Measurements from ENCODE around the gene ZNF684. TPM values are rescaled to one million over a fixed set of nuclear protein-coding genes. Genes with fewer than 3 reads are reported as not detected.
"Not testable (repeated sequence)": the region's sequence is repeated elsewhere in the genome, so short reads cannot be mapped to it uniquely, and the experiment has no call there.

Gene ZNF684
- 1 to 10 TPM; 5.3 to 9.0 (median 6.4) TPM for total RNA-seq

- Histone ChIP-seq H3K4me1 (peaks cover 0 to 23% (median 9%) of the 10 kb centered on the region in 4 donors), H3K4me3 (peak within 1 kb of the TSS; percentile 52 to 79 (median 64)), H3K36me3 (peaks cover 0 to 18% (median 0%) of the 10 kb centered on the region in 3 donors), H3K27ac (peak within 1 kb of the TSS; percentile 69 to 92 (median 79)), H3K9me3 (no peaks in the 10 kb centered on the region), H3K27me3 (no peaks in the 10 kb centered on the region)
- TF ChIP-seq POLR2A (IDR thresholded peaks at IDR 0.05) (peak in 1 of 2 donors; percentile 31), EP300 (IDR thresholded peaks at IDR 0.05) (peak; percentile 46 to 83), CTCF (IDR thresholded peaks at IDR 0.05) (no peak)
- WGBS, 2 donors = 1% methylated on average over 27 to 35 of the region's 35 CpGs
- DNase-seq (ENCODE audit: low spot score in 2 of 2) = peak; percentile 60 to 70
Observed at GRCh38 chr1:40531381-40532061, at the start of gene ZNF684. ZNF684 (plus strand) TSS chr1:40531637; CDS start chr1:40533167, 1,530 bp downstream.

- Histone ChIP-seq H3K4me3 (no peak overlapping the region), H3K4me1 (no peaks in the 10 kb centered on the region), H3K27me3 (no peaks in the 10 kb centered on the region), H3K9me3 (peaks cover 0 to 92% (median 41%) of the 10 kb centered on the region in 4 donors), H3K27ac (no peak overlapping the region), H3K36me3 (peaks cover 0 to 89% (median 11%) of the 10 kb centered on the region in 3 donors)
- no peak for DNase-seq (ENCODE audit: low spot score in 2 of 2)
- no peak for TF ChIP-seq EP300 (IDR thresholded peaks at IDR 0.05)
- TF ChIP-seq CTCF (IDR thresholded peaks at IDR 0.05) = no peak
- no peak for TF ChIP-seq POLR2A (IDR thresholded peaks at IDR 0.05)
- 95 to 97% methylated on average over 4 of the region's 4 CpGs for WGBS, 2 donors
Observed at GRCh38 chr1:40495315-40495903, 36.0 kb upstream of the ZNF684 start.

GRCh38 chr1:40502651-40503050 is 28.8 kb upstream of the ZNF684 start:
- DNase-seq (ENCODE audit: low spot score in 2 of 2); H3K27ac ChIP-seq; H3K4me1 ChIP-seq; H3K4me3 ChIP-seq; H3K27me3 ChIP-seq: not testable (repeated sequence)
- WGBS, 2 donors = 91 to 92% methylated on average over 4 of the region's 4 CpGs
- H3K36me3 ChIP-seq = peaks cover 0 to 66% (median 0%) of the 10 kb centered on the region in 3 donors
- peaks cover 0 to 88% (median 16%) of the 10 kb centered on the region in 4 donors for H3K9me3 ChIP-seq

GRCh38 chr1:40507973-40508372 is 23.5 kb upstream of the ZNF684 start:
- TF ChIP-seq CTCF (IDR thresholded peaks at IDR 0.05) (no peak), POLR2A (IDR thresholded peaks at IDR 0.05) (no peak), EP300 (IDR thresholded peaks at IDR 0.05) (no peak)
- Histone ChIP-seq H3K27me3 (no peaks in the 10 kb centered on the region), H3K36me3 (peaks cover 0 to 43% (median 0%) of the 10 kb centered on the region in 3 donors), H3K9me3 (peaks cover 0 to 61% (median 2%) of the 10 kb centered on the region in 4 donors), H3K4me3 (peak overlapping the region; percentile 60 to 91 (median 72)), H3K4me1 (peaks cover 0 to 14% (median 0%) of the 10 kb centered on the region in 4 donors), H3K27ac (peak overlapping the region in 2 of 4 donors; percentile 67 to 78)
- no peak for DNase-seq (ENCODE audit: low spot score in 2 of 2)
- WGBS, 2 donors = 63 to 65% methylated on average over 6 of the region's 6 CpGs

GRCh38 chr1:40508375-40509341 is 22.8 kb upstream of the ZNF684 start, which contains the start of gene EXO5:
EXO5 (plus strand) TSS chr1:40508767; CDS start chr1:40514545, 5,778 bp downstream.
- Histone ChIP-seq H3K9me3 (peaks cover 0 to 59% (median 2%) of the 10 kb centered on the region in 4 donors), H3K36me3 (peaks cover 0 to 44% (median 0%) of the 10 kb centered on the region in 3 donors), H3K27ac (peak within 1 kb of the TSS in 3 of 4 donors; percentile 67 to 78 (median 77)), H3K4me1 (peaks cover 0 to 14% (median 0%) of the 10 kb centered on the region in 4 donors), H3K4me3 (peak within 1 kb of the TSS; percentile 60 to 91 (median 72)), H3K27me3 (no peaks in the 10 kb centered on the region)
- DNase-seq (ENCODE audit: low spot score in 2 of 2) = peak; percentile 50 to 57
- TF ChIP-seq POLR2A (IDR thresholded peaks at IDR 0.05) (peak in 1 of 2 donors; percentile 31), EP300 (IDR thresholded peaks at IDR 0.05) (peak; percentile 33 to 69), CTCF (IDR thresholded peaks at IDR 0.05) (no peak)
- WGBS, 2 donors = 0 to 1% methylated on average over 36 to 46 of the region's 76 CpGs

All from tibial nerve (tissue), 4 donors.